GM18499 (cell line): Measurements from ENCODE around the gene ITIH5.

Source experiments
- ATAC-seq: cut with Tn5 transposase; IDR thresholded peaks from one replicate; pipeline ENCODE4 v1.9.1; 2021; ENCODE audit warnings: moderate number of reproducible peaks; ENCODE audit not compliant: insufficient read depth, unreplicated experiment

ITIH5 gene

GRCh38 chr10:7635408-7636125, 31.2 kb downstream of the ITIH5 start:
- ATAC-seq, result no peak

GRCh38 chr10:7634142-7634894, 32.4 kb downstream of the ITIH5 start:
- no peak for ATAC-seq

- no peak for ATAC-seq
Observed at GRCh38 chr10:7626283-7626682, 40.5 kb downstream of the ITIH5 start.

GRCh38 chr10:7625836-7626235, 40.9 kb downstream of the ITIH5 start:
- ATAC-seq, result no peak

GRCh38 chr10:7625009-7625408, 41.8 kb downstream of the ITIH5 start:
- no peak for ATAC-seq

- no peak for ATAC-seq
Observed at GRCh38 chr10:7622969-7623368, 43.8 kb downstream of the ITIH5 start.

GRCh38 chr10:7618461-7618860, 48.3 kb downstream of the ITIH5 start:
- ATAC-seq, result no peak

- no peak for ATAC-seq
Observed at GRCh38 chr10:7611909-7612308, 54.9 kb downstream of the ITIH5 start.

- ATAC-seq, result no peak
Observed at GRCh38 chr10:7610651-7611389, 55.9 kb downstream of the ITIH5 start.

- no peak for ATAC-seq
Observed at GRCh38 chr10:7610026-7610425, 56.7 kb downstream of the ITIH5 start.

GRCh38 chr10:7609556-7609955, 57.2 kb downstream of the ITIH5 start:
- ATAC-seq, result no peak

- no peak for ATAC-seq
Observed at GRCh38 chr10:7608001-7608400, 58.8 kb downstream of the ITIH5 start.

GRCh38 chr10:7606951-7607404, 59.8 kb downstream of the ITIH5 start:
- ATAC-seq, result no peak

GRCh38 chr10:7605565-7606295, 61.0 kb downstream of the ITIH5 start:
- no peak for ATAC-seq

GRCh38 chr10:7601023-7601656, 65.6 kb downstream of the ITIH5 start:
- no peak for ATAC-seq

GRCh38 chr10:7598771-7599170, 68.0 kb downstream of the ITIH5 start:
- ATAC-seq, result no peak

GRCh38 chr10:7596356-7596755, 70.4 kb downstream of the ITIH5 start:
- ATAC-seq, result no peak

GRCh38 chr10:7593905-7594304, 72.9 kb downstream of the ITIH5 start:
- no peak for ATAC-seq

- ATAC-seq, result no peak
Observed at GRCh38 chr10:7593063-7593462, 73.7 kb downstream of the ITIH5 start.

GRCh38 chr10:7592627-7593026, 74.1 kb downstream of the ITIH5 start:
- ATAC-seq, result no peak
